ENCODE measurements around the gene NPPA. TPM values are rescaled to one million over a fixed set of nuclear protein-coding genes. Genes with fewer than 3 reads are reported as not detected.

Gene NPPA
- total RNA-seq, 4 donors from 2014 or later = not detected

DNA sequence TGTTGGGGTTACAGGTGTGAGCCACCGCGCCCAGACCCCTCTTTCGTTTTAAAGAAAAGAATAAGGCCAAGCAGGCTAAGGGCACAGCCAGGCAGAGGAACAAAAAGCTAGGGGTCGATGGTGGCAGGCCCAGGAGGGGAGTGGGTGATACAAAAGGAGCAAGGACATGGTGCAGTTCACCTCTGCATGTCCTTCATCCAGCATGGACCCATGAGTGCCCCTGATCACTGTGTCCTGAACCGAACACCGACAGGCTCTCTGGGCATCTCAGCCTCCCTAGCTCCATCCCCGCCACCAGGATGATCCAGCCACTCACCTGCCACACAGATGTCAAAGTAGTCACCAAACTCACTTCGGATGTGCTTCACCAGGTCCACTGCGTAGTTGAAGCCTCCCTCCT is 47.7 kb downstream of the NPPA start:
- intact Hi-C loops (cut with DNase I; ENCODE audit: low total_unique reads) = loop anchor here (10.0 kb wide), 1 partner anchor 65 kb away; the partner anchor contains the start of gene AGTRAP
- Histone ChIP-seq H3K4me3 (no peak overlapping the region), H3K4me1 (peaks cover 0 to 22% of the 10 kb centered on the region in 2 donors), H3K9me3 (no peaks in the 10 kb centered on the region), H3K27ac (no peak overlapping the region), H3K36me3 (no peaks in the 10 kb centered on the region), H3K27me3 (no peaks in the 10 kb centered on the region)
- TF ChIP-seq, protein P1, sequence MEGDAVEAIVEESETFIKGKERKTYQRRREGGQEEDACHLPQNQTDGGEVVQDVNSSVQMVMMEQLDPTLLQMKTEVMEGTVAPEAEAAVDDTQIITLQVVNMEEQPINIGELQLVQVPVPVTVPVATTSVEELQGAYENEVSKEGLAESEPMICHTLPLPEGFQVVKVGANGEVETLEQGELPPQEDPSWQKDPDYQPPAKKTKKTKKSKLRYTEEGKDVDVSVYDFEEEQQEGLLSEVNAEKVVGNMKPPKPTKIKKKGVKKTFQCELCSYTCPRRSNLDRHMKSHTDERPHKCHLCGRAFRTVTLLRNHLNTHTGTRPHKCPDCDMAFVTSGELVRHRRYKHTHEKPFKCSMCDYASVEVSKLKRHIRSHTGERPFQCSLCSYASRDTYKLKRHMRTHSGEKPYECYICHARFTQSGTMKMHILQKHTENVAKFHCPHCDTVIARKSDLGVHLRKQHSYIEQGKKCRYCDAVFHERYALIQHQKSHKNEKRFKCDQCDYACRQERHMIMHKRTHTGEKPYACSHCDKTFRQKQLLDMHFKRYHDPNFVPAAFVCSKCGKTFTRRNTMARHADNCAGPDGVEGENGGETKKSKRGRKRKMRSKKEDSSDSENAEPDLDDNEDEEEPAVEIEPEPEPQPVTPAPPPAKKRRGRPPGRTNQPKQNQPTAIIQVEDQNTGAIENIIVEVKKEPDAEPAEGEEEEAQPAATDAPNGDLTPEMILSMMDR (IDR thresholded peaks at IDR 0.05) = no peak
- no peak for TF ChIP-seq POLR2A (IDR thresholded peaks at IDR 0.05)
- no peak for DNase-seq

DNA sequence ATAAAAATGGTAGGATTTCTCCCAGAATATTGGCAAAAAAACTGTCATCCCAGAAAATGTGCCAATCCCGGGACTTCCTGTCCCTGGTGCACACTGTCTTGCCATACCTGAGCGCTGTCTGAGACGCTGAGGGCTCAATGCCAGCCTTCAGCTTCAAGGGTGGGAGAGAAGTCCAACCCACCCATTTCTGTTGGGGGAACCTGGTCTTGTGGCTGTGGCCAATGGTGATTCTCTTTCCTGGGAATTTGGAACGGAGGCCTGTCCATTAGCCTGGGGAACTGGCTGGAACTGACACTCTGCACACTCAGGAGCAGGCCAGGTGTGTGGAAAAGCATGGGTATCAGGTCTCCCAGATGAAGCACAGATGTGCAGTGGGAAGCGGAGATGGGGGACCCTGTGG is 48.5 kb downstream of the NPPA start:
- H3K4me1 ChIP-seq = peaks cover 0 to 16% of the 10 kb centered on the region in 2 donors
- no peak overlapping the region for H3K27ac ChIP-seq
- intact Hi-C loops (cut with DNase I; ENCODE audit: low total_unique reads) = no loop called here
- H3K27me3 ChIP-seq = no peaks in the 10 kb centered on the region
- no peak for DNase-seq
- TF ChIP-seq, protein P1 (IDR thresholded peaks at IDR 0.05) = no peak
- no peak for TF ChIP-seq POLR2A (IDR thresholded peaks at IDR 0.05)
- no peaks in the 10 kb centered on the region for H3K9me3 ChIP-seq
- no peak overlapping the region for H3K4me3 ChIP-seq
- no peaks in the 10 kb centered on the region for H3K36me3 ChIP-seq

DNA sequence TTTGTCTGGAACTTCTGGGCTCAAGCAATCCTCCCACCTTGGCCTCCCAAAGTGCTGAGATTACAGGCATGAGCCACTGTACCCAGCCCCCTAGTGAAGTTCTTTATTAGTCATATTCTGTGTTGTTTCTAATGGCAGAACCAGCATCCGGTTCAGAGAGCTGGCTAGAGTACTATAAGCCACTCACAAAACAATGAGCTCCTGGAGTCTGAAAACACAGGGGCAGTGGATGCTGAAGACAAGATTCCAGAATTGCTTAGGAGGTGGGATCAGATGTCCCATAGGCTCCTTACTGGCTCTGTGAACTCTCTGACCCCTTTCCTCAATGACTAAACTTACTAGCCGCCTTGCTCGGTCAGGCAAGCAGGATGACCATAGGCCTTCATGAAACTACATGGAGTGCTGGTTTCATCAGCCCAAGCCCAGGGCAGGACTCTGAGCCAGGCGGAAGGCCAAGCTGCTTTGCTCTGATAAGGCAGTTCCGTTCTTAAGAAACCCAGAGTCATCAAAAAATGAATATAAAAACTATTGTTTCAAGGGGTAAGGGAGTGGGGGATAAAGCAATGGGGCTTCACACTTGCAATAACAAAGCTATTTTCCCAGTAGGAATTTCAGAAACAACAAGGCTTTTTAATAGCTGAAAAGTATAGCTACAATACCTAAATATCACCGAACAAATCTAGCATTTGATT is 49.9 kb downstream of the NPPA start:
- H3K27me3 ChIP-seq = no peaks in the 10 kb centered on the region
- no peaks in the 10 kb centered on the region for H3K36me3 ChIP-seq
- intact Hi-C loops (cut with DNase I; ENCODE audit: low total_unique reads) = no loop called here
- H3K9me3 ChIP-seq = no peaks in the 10 kb centered on the region
- H3K4me1 ChIP-seq = peaks cover 0 to 12% of the 10 kb centered on the region in 2 donors
- no peak for DNase-seq
- H3K4me3 ChIP-seq = no peak overlapping the region
- H3K27ac ChIP-seq = peak overlapping the region; percentile 28 to 38
- TF ChIP-seq, protein P1 (IDR thresholded peaks at IDR 0.05) = no peak
- no peak for TF ChIP-seq POLR2A (IDR thresholded peaks at IDR 0.05)

DNA sequence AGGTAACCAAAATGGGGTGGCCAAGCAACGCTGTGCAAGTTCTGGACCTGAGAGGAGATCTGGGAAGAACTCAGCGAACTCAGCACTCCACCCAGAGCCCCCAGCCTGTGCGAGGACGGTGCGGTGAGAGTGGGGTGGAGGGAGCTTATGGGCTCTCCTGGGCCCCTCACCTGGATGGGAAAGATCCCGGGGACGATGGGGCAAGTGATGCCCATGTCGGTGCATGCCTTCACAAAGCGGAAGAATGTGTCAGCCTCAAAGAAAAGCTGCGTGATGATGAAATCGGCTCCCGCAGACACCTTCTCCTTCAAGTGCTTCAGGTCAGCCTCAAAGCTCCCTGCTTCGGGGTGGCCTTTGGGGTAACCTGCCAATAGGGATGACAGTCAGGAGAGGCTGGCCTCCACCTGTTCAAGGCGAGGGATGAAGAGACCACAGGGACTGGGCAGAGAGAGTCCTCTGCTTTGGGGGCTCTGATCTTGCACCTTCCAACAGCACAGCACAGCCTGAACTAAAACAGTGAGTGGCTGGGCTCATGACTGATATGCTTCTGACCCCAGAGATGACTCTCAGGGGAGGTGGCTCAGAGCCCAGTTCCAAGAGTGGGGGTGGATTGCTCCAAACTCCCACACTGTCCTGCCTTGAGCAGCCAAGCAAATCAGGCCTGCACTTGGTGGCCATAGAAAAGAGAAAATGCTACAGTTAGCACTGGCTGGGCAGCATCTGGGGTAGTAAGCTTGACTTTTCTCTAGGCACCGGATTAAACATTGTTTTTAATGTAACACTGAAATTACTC is 51.4 kb downstream of the NPPA start:
- H3K9me3 ChIP-seq = no peaks in the 10 kb centered on the region
- peak overlapping the region; percentile 6 to 28 for H3K27ac ChIP-seq
- DNase-seq = no peak
- H3K36me3 ChIP-seq = no peaks in the 10 kb centered on the region
- TF ChIP-seq, protein P1 (IDR thresholded peaks at IDR 0.05) = no peak
- TF ChIP-seq POLR2A (IDR thresholded peaks at IDR 0.05) = no peak
- H3K4me3 ChIP-seq = no peak overlapping the region
- intact Hi-C loops (cut with DNase I; ENCODE audit: low total_unique reads) = no loop called here
- H3K4me1 ChIP-seq = peaks cover 0 to 12% of the 10 kb centered on the region in 2 donors
- H3K27me3 ChIP-seq = no peaks in the 10 kb centered on the region

Small RNA genes lying within 50 kb of the gene (small RNA-seq; reads per million reads assigned to genes)
- gene RF02156 (not detected), gene RF02157 (not detected), gene RF02158 (not detected)

Other genes with a start within 250 kb of the NPPA start
- gene FBXO2, start 193.4 kb downstream of the NPPA start, total RNA-seq = 1 to 10 TPM in 3 of 4 donors, under 1 TPM in 1; 0.59 to 7.2 (median 4.2) TPM
- 10 to 100 TPM in 3 of 4 donors, 1 to 10 TPM in 1; 7.6 to 26.7 (median 17.6) TPM for gene FBXO44, start 192.9 kb downstream of the NPPA start, total RNA-seq
- 1 to 10 TPM in 2 of 4 donors, under 1 TPM in 2; 0.51 to 5.4 (median 2.2) TPM for gene FBXO6, start 183.6 kb downstream of the NPPA start, total RNA-seq
- 10 to 100 TPM; 24.3 to 66.2 (median 34.6) TPM for gene MAD2L2, start 166.6 kb downstream of the NPPA start, total RNA-seq
- gene DRAXIN, start 156.1 kb downstream of the NPPA start, total RNA-seq = under 1 TPM in 2 of 4 donors, not detected in 2; 0.06 to 0.41 TPM
- 10 to 100 TPM in 3 of 4 donors, 1 to 10 TPM in 1; 4.1 to 34.7 (median 31.2) TPM for gene AGTRAP, start 111.6 kb downstream of the NPPA start, total RNA-seq
- under 1 TPM in 2 of 4 donors, not detected in 2; 0.21 to 0.82 TPM for gene C1orf167, start 85.6 kb downstream of the NPPA start, total RNA-seq
- gene MTHFR, start 41.8 kb downstream of the NPPA start, total RNA-seq = 10 to 100 TPM; 15.0 to 56.8 (median 29.9) TPM
- gene CLCN6, start 41.6 kb downstream of the NPPA start, total RNA-seq = 10 to 100 TPM; 14.6 to 31.5 (median 22.7) TPM
- gene NPPB, start 11.2 kb upstream of the NPPA start, total RNA-seq = not detected
- 10 to 100 TPM; 33.1 to 60.7 (median 39.7) TPM for gene KIAA2013, start 78.6 kb upstream of the NPPA start, total RNA-seq
- 100 to 1,000 TPM in 1 of 4 donors, 10 to 100 TPM in 3; 14.6 to 324 (median 55.8) TPM for gene PLOD1, start 86.9 kb upstream of the NPPA start, total RNA-seq
- 10 to 100 TPM; 15.6 to 69.5 (median 35.1) TPM for gene MFN2, start 132.7 kb upstream of the NPPA start, total RNA-seq
- 10 to 100 TPM in 3 of 4 donors, 1 to 10 TPM in 1; 1.2 to 44.8 (median 33.6) TPM for gene MIIP, start 171.7 kb upstream of the NPPA start, total RNA-seq
- 1 to 10 TPM in 2 of 4 donors, under 1 TPM in 2; 0.26 to 2.4 (median 0.85) TPM for gene TNFRSF8, start 215.5 kb upstream of the NPPA start, total RNA-seq

Measured in uterus (tissue), 4 donors.